Measurements from ENCODE around the gene NGRN.
A peak's percentile ranks its signal among the peaks of the same experiment; 100 is the strongest.

NGRN gene, protein sequence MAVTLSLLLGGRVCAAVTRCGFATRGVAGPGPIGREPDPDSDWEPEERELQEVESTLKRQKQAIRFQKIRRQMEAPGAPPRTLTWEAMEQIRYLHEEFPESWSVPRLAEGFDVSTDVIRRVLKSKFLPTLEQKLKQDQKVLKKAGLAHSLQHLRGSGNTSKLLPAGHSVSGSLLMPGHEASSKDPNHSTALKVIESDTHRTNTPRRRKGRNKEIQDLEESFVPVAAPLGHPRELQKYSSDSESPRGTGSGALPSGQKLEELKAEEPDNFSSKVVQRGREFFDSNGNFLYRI

DNA sequence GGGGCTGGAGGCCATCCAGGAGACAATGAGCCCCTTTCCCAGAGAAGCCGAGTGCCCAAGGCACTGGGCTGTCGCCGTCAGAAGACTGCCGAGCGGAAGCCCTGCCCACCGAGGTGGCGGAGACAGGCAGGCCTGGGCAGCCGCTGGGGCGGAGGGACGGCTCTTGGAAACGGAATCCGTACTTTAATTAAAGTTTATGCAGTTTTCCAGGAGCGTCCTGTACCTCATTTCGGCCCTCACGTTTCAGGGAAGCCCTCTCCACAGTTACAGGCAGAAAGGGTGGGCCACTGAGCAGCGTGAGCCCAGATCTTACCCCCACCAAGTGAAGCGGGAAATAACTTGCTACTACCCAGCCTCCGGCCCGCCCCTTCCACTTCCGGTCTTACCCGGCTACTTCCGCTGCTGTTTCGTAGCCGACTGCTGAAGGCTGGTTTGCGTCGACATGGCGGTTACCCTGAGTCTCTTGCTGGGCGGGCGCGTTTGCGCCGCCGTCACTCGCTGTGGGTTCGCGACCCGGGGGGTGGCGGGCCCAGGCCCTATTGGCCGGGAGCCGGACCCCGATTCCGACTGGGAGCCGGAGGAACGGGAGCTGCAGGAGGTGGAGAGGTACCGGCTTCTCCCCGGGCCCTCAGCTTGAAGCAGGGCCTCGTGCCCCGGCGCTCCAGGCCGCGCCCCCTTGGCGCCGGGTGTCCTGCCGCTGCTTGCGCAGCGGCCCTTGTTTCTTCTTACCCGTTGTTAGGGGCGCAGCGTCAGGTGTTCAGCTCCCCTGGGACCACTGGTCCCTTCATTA lies at the start of gene NGRN:
Gene NGRN (plus strand): TSS at position 402 of the 790 bp plus-strand sequence. CDS start 41 bp downstream, at position 443.
- peak; percentile 87 for DNase-seq (ENCODE audit: low read depth)

DNA sequence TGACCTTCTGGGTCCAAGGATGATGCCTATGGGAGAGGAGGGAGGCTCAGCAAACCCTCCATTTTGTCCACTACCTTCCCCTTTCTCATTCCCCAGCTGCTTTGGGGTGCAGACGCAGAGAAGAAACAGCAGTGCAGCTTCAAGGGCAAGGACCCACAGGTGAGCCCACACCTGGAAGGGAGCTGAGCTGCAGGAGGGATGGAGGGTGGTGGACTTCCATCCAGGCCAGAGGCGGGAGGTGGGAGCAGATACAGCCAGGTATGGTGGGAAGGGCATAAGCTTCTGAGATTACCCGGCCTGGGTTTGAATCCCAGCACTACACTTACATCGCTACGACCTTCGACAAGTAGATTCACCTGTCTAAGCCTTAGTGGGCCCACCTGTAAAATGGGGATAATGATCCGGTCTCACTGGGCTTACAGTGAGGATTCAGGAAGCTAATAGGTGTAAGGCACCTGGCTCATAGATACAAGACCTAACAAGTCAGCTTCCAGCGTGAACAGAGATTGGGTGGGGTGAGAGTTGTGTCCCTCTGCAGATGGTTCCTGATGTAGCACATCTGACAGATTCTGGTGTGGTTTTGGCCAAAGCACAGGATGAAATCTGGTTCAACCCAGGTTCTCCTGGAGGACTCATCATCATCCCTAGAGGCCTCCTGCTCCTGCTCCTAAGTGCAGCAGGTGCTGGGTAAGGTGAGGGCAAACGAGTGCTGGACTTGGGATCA lies 47.6 kb upstream of the NGRN start:
- DNase-seq (ENCODE audit: low read depth): no peak

DNA sequence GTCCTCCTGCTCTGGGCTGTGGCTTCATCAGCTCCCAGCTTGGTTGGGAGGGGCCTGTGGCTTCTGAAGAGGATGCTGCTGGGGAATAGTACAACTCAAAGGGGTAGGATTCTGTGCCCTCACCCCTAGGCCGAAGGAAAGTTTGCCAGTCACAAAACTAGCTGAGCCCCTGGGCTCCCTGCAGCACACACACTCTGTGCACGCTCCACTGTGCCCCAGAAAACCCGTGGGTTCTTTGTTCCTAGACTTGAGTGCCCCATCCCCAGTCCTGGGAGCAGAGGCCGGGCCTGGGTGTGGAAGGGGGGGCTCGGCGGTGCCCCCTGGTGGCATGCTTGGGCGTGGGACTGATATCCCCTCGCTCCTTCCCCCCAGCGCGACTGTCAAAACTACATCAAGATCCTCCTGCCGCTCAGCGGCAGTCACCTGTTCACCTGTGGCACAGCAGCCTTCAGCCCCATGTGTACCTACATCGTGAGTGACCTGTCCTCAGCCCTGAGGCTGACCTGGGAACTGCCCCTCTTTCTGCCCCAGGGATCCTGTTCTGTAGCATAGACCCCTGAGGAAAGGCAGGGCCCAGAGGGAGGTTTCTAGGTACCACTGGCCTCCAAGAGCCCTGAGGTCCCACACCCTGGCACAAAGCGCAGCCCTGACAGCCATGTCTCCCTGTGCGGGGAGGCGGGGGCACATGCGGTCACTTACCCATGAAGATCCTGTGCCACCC lies 45.9 kb upstream of the NGRN start:
- DNase-seq (ENCODE audit: low read depth): peak; percentile 42

DNA sequence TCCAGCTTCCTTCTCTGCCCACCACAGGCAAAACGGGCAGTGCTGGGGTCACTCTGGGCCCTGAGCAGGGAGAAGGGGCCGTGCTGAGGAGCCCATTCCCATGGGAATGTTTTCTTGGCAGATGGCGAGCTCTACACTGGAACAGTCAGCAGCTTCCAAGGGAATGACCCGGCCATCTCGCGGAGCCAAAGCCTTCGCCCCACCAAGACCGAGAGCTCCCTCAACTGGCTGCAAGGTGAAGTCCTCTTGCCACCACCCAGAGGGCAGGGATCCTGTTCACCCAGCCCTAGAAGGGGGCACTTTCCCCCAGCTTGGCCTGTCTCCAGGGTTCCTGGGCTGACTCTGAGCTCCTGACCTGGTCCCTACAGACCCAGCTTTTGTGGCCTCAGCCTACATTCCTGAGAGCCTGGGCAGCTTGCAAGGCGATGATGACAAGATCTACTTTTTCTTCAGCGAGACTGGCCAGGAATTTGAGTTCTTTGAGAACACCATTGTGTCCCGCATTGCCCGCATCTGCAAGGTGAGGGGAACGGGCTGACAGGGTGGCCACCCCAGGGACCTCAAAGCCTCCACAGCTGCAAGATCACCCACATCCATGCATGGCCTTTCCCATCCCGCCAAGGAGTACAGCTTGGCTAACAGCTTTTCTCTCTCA lies 44.1 kb upstream of the NGRN start:
- DNase-seq (ENCODE audit: low read depth): no peak

DNA sequence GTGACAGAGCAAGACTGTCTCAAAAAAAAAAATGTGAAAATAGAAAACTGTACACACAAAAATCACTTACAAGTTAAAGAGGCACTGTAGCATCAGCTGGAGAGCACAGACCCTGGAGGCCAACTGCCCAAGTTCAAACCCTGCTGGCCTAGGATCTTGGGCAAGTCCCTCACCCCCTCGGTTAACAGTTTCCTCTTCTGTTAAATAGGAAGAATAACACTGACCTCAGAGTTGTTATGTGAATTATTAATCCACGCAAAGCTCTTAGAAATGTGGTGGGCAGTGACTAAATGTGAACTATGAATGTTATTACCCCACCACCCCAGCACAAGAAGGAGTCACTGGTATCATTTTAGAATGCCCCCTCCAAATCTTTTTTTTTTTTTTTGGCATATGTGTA lies 42.9 kb upstream of the NGRN start:
- DNase-seq (ENCODE audit: low read depth): no peak

DNA sequence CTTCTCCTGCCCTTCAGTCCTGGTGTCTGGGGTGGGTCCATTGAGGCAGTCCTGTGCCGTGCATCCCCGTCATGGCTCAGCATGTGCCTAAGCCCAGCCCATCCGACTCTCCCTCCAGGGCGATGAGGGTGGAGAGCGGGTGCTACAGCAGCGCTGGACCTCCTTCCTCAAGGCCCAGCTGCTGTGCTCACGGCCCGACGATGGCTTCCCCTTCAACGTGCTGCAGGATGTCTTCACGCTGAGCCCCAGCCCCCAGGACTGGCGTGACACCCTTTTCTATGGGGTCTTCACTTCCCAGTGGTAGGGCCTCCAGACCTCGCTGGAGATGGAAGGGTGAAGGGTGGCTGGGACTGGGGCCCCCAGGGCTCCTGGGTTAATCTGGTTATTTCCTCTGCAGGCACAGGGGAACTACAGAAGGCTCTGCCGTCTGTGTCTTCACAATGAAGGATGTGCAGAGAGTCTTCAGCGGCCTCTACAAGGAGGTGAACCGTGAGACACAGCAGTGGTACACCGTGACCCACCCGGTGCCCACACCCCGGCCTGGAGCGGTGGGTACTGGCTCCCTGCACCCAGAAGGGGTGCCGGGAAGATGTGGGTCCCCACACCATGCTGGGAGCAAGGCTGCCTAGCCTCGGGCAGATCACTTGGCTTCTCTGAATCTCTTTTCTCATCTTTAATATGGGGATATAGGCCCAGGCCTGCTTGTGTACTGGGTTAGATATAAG lies 41.9 kb upstream of the NGRN start:
- no peak for DNase-seq (ENCODE audit: low read depth)

DNA sequence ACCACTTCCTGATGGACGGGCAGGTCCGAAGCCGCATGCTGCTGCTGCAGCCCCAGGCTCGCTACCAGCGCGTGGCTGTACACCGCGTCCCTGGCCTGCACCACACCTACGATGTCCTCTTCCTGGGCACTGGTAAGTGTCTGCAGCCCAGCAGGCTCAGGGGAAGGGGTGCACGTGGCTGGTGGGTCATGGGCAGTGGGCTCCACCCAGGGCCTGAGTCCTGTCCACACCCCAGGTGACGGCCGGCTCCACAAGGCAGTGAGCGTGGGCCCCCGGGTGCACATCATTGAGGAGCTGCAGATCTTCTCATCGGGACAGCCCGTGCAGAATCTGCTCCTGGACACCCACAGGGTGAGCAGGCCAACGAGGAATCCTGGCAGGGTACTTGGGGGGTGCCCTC lies 40.4 kb upstream of the NGRN start:
- DNase-seq (ENCODE audit: low read depth): no peak

DNA sequence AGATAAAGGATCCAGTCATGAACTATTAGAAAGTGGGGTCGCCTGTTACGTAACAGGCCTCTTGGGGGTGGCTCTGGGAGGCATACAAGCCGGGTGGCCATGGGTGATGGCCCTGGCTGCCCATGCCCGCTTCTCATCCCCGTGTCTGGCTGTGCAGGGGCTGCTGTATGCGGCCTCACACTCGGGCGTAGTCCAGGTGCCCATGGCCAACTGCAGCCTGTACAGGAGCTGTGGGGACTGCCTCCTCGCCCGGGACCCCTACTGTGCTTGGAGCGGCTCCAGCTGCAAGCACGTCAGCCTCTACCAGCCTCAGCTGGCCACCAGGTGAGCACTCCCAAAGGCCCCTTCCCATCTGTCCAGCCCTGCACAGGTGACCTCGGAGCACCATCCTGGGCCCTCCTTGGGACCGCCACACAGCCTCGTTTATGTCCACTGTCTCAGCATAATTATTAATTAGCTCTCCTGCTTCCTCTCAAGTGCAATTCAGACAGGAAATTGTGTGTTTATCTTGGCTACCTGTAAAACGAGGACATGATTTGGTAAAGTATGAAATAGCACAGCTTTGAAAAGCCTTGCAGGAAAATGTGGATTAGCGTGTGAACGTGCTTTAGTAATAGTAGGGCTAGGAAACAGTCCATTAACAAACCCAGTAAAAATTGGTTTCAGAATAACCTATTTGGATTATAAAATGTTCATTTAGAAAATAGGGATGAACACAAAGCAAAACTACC lies 39.8 kb upstream of the NGRN start:
- no peak for DNase-seq (ENCODE audit: low read depth)

DNA sequence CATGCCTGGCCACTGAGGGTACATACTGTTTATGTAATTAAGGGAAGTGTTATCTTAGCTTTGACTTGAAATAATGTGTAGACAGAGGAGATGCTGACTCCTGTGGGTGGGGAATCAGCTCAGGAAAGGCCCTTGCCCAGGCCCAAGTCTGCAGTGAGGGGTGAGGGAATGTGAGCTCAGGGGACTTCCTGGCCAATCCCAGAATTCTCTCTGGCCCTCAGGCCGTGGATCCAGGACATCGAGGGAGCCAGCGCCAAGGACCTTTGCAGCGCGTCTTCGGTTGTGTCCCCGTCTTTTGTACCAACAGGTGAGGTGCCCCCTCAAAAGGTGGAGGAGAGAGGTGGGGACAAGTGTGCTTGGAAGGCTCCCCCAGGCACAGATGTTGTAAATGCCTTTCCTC lies 38.1 kb upstream of the NGRN start:
- DNase-seq (ENCODE audit: low read depth): no peak

DNA sequence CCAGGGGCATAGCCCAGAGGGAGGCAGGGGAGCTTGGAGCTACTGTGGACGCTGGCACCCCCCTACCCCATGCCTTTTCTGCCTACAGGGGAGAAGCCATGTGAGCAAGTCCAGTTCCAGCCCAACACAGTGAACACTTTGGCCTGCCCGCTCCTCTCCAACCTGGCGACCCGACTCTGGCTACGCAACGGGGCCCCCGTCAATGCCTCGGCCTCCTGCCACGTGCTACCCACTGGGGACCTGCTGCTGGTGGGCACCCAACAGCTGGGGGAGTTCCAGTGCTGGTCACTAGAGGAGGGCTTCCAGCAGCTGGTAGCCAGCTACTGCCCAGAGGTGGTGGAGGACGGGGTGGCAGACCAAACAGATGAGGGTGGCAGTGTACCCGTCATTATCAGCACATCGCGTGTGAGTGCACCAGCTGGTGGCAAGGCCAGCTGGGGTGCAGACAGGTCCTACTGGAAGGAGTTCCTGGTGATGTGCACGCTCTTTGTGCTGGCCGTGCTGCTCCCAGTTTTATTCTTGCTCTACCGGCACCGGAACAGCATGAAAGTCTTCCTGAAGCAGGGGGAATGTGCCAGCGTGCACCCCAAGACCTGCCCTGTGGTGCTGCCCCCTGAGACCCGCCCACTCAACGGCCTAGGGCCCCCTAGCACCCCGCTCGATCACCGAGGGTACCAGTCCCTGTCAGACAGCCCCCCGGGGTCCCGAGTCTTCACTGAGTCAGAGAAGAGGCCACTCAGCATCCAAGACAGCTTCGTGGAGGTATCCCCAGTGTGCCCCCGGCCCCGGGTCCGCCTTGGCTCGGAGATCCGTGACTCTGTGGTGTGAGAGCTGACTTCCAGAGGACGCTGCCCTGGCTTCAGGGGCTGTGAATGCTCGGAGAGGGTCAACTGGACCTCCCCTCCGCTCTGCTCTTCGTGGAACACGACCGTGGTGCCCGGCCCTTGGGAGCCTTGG lies 37.4 kb upstream of the NGRN start:
- DNase-seq (ENCODE audit: low read depth): no peak

DNA sequence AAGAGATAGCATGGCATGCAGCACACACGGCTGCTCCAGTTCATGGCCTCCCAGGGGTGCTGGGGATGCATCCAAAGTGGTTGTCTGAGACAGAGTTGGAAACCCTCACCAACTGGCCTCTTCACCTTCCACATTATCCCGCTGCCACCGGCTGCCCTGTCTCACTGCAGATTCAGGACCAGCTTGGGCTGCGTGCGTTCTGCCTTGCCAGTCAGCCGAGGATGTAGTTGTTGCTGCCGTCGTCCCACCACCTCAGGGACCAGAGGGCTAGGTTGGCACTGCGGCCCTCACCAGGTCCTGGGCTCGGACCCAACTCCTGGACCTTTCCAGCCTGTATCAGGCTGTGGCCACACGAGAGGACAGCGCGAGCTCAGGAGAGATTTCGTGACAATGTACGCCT lies 36.5 kb upstream of the NGRN start:
- no peak for DNase-seq (ENCODE audit: low read depth)

DNA sequence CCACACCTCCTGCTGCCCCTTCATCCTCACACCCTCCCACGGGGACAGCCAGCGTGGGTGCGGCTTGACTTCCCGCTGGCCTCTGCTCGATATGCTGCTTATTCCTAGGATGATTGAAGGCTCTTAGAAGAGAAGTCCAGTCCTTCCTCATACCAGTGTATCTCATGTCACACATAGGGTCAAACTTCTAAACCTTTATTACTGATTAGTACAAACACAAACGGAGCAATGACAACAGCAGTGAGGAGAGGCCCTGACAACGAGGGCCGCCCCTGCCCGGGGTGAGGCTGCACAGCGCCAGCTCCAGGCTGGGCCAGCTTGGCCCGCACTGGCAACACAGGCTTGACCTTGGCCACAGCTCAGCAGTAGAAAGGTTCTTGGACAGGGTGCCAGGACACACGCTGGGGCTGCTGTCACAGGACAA lies 35.4 kb upstream of the NGRN start:
- DNase-seq (ENCODE audit: low read depth): no peak

DNA sequence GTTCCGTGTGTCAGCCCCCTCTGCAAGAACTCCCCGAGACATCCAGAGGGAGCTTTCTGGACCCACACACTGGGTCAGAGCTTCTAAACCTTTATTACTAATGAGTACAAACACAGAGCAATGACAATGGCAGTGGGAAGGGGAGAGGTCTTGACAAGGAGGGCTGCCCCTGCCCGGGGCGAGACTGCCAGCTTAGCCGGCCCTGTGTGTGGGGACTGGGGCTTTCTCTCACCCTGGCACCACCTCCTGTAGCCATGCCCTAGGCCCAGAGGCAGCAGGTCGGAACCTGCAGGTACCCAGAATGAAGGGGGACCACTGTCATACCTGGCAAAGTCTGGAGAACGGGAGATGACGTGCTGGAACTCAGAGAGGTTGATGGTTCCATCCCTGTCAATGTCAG lies 34.9 kb upstream of the NGRN start:
- DNase-seq (ENCODE audit: low read depth): no peak

DNA sequence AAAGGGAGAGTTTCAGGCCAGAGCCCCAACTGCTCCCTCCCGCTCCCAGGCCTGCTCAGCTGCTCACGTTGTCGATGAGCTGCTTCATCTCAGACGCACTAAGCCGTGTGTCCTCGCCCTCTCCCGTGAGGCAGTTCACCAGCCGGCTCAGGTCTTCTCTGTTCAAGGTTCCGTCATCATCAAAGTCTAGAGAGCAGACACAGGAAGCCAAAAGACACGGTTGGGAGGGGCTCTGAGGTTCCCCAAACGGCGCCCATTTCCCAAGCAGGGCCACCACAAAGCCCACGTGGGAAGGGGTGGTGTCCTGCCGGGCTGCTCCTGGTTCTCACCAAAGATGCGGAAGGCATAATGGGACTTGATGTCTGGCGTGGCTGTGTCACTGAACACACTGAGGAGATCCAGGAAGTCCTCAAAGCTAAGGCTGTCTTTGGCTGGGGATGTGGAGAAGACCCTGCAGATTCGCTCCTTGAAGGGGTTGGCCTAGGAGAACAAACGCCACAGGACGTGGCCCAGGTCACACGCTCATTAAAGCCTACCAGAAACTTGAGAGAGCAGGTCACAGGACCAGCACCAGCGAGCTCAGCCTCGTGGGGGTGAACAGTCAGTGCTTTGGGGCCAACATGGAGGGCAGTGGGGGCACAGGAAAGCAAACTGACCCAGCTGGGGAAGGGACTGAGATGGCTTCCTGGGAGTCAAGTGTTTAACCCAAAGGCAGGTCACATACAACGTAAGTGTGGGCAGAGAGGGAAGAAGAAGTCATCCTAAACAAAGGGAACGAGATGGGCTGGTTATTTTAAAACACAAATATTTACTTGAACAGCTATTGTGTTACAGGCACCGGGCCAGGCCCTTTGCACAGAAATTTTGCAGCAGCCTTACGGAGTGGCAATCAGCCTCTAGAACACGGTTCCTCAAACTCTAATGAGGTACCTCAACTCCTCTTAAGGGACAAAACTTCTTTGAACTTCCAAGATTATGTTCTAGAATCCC lies 34.1 kb upstream of the NGRN start:
- peak; percentile 46 for DNase-seq (ENCODE audit: low read depth)

DNA sequence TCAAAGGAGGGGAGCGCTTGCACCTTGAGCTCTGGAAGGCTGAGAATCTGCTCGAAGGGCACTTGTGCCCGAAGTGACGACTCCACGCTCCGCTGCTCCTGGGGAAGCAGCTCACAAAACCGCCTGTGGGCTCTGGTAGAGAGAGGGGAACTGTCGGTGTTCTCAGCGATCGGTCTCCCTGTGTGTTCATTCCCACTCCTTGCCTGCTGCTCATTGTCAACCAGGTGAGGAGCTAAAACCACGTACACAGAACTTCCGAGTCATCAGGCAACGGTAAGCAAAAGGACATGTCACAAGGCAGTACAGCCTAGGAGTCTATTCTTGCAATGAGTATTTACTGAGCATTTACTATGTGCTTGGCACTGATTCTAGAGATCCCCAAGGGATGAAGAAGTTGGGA lies 33.3 kb upstream of the NGRN start:
- DNase-seq (ENCODE audit: low read depth): no peak

DNA sequence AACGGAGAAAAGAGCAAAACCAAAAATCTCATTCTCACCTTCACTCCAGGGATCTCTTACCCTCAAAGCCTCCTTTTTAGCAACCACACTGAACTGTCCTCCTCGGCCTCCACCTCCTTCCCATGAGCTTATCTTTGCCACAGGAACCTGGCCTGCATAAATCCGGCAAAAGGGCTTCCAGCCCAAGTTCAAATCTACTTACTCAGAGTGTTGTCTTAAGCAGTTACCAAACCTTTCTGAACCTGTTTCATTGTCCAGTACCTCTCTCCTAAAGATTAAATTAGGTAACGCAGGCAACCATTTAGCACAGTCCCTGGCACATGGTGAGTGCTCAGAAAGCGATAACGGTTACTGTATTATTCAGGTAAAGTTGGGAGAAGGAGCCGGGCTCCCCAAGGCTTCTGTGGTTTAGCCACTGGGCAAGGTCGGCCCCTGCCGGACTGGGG lies 32.5 kb upstream of the NGRN start:
- no peak for DNase-seq (ENCODE audit: low read depth)

DNA sequence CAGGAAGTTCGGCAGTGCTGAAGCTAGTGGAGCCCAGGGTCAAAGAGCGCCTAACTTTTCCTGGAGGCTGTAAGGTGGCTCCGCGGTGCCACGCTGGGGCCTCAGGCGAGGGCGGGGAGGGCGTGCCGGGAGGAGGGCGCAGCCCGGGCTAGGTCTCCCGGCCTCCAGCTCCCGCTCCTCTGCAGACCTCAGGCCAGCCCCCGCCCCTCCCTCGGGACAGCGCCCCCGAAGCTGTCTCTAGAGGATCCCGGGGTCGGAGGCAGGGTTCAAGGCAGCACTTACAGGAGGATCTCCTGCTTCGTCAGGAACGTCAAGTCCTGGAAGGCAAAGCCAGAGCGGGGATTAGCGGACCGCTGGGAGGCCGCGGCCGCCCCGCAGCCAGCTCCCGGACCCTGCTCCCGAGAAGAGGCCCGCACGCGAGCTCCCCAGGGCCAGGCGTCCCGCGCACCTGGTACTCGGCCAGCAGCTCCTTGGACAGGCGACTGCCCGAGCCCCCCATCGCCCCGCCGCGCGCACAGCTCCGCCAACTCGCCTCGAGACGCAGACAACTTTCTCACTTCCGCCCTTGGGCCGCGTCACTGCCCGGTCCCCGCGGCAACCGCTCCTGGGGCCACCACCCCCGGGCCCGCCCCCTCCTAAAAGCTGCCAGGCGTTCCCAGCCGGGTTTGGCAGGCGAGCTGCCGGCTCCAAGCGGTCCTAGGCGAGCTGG lies 31.9 kb upstream of the NGRN start, which contains the start of gene CIB1:
Gene CIB1 (minus strand): TSS at position 555 of the 709 bp plus-strand sequence. CDS start 56 bp downstream, at position 499.
- peak; percentile 97 for DNase-seq (ENCODE audit: low read depth)
